H1 (cell line): Measurements from ENCODE around the gene PHACTR1. TPM values are rescaled to one million over a fixed set of nuclear protein-coding genes. Genes with fewer than 3 reads are reported as not detected.

Source experiments
- CHD2 ChIP-seq: IDR thresholded peaks from 2 replicates; pipeline ENCODE4 v1.6.1; 2012; ENCODE audit warnings: low read length, improper control_type of control experiment
- FOSL1 ChIP-seq: IDR thresholded peaks from 2 replicates; pipeline ENCODE4 v1.6.1; 2011; ENCODE audit warnings: mild to moderate bottlenecking, low read depth, low read length, moderate library complexity; ENCODE audit not compliant: insufficient read depth
- HDAC2 ChIP-seq, 2 experiments: fragments of 300-600 bp in 1 of 2; sonication (generic) in 1 of 2; IDR thresholded peaks; 2 replicates each; pipeline ENCODE4 v1.6.1; 2011 to 2012; ENCODE audit warnings: low read depth in 2 of 2, low read length in 2 of 2, mild to moderate bottlenecking in 2 of 2, moderate library complexity in 2 of 2, borderline replicate concordance in 1 of 2, inconsistent platforms in 1 of 2
- HDAC6 ChIP-seq: IDR thresholded peaks from one replicate; pipeline ENCODE4 v1.7.1; 2012; ENCODE audit warnings: low read depth, mild to moderate bottlenecking, inconsistent platforms, low read length, moderate library complexity
- MAFK ChIP-seq: IDR thresholded peaks from 2 replicates; pipeline ENCODE4 v1.6.1; 2012; ENCODE audit warnings: low read depth, mild to moderate bottlenecking, improper control_type of control experiment, low read length
- POLR2AphosphoS5 ChIP-seq: IDR thresholded peaks from 2 replicates; pipeline ENCODE4 v1.6.1; 2011; ENCODE audit warnings: low read depth, low read length
- RBBP5 ChIP-seq: IDR thresholded peaks from 2 replicates; pipeline ENCODE4 v1.7.1; 2012; ENCODE audit warnings: low read depth, mild to moderate bottlenecking, inconsistent platforms, low read length, moderate library complexity, borderline replicate concordance
- SP1 ChIP-seq: IDR thresholded peaks from 2 replicates; pipeline ENCODE4 v1.6.1; 2011; ENCODE audit warnings: low read depth, low read length
- SP2 ChIP-seq: IDR thresholded peaks from 2 replicates; pipeline ENCODE4 v1.6.1; 2012; ENCODE audit warnings: mild to moderate bottlenecking, low read length, inconsistent platforms
- TEAD4 ChIP-seq: IDR thresholded peaks from 2 replicates; pipeline ENCODE4 v1.6.1; 2012; ENCODE audit warnings: low read depth, low read length, inconsistent platforms, mixed read lengths
- polyA plus RNA-seq, 7 experiments: library from polyadenylated mRNA; depleted of rRNA in 3 of 7; stranded (reverse) in 5 of 7; unstranded in 2 of 7; fragments of >200 nt in 5 of 7; fragments of 200-250 nt in 2 of 7; gene quantifications; 1 replicate in 5 of 7; 2 replicates in 1 of 7; 4 replicates in 1 of 7; pipeline versions ENCODE4 v1.2.1 to v1.2.3, GENCODE V29; 2011 to 2013; ENCODE audit warnings: missing spikeins in 2 of 7, mixed read lengths in 2 of 7
- total RNA-seq: library from RNA; stranded (reverse); fragmentation: NEBNext Ultra II Directional; extraction: Animal tissue kit (Norgen Biotek cat#: 25700); gene quantifications from 2 replicates; pipeline ENCODE4 v1.2.1, GENCODE V29; 2021
- TF ChIP-seq, protein P1 (sequence below): fragments of 300-600 bp; sonication (generic); IDR thresholded peaks from 2 replicates; pipeline ENCODE4 v1.7.1; 2012; ENCODE audit warnings: low read length, moderate library complexity, mild to moderate bottlenecking, inconsistent platforms; ENCODE audit not compliant: insufficient replicate concordance
- TF ChIP-seq, protein P2 (sequence below): IDR thresholded peaks from 2 replicates; pipeline ENCODE4 v1.6.1; 2012; ENCODE audit warnings: inconsistent platforms

PHACTR1 gene
- total and polyA plus RNA-seq, 2 of the 8 experiments (the other 6 are each of a cell fraction or from before 2014, with no cell fraction given): 3.9 to 17.1 TPM

DNA sequence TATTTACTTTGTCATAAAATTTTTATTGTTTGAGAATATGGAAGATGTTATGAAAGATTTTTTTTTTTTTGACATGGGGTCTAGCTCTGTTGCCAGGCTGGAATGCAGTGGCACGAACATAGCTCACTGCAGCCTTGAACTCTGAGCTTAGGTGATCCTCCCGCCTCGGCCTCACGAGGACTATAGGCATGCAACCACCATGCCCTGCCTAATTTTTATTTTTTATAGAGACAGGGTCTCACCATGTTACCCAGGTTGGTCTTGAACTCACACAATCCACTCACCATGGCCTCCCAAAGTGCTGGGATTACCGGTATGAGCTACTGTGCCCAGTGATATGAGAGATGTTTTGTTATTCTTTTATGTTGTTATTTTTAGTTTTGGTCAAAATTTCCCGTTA, 316.0 kb downstream of the PHACTR1 start (continued):
- TF ChIP-seq, protein P1, sequence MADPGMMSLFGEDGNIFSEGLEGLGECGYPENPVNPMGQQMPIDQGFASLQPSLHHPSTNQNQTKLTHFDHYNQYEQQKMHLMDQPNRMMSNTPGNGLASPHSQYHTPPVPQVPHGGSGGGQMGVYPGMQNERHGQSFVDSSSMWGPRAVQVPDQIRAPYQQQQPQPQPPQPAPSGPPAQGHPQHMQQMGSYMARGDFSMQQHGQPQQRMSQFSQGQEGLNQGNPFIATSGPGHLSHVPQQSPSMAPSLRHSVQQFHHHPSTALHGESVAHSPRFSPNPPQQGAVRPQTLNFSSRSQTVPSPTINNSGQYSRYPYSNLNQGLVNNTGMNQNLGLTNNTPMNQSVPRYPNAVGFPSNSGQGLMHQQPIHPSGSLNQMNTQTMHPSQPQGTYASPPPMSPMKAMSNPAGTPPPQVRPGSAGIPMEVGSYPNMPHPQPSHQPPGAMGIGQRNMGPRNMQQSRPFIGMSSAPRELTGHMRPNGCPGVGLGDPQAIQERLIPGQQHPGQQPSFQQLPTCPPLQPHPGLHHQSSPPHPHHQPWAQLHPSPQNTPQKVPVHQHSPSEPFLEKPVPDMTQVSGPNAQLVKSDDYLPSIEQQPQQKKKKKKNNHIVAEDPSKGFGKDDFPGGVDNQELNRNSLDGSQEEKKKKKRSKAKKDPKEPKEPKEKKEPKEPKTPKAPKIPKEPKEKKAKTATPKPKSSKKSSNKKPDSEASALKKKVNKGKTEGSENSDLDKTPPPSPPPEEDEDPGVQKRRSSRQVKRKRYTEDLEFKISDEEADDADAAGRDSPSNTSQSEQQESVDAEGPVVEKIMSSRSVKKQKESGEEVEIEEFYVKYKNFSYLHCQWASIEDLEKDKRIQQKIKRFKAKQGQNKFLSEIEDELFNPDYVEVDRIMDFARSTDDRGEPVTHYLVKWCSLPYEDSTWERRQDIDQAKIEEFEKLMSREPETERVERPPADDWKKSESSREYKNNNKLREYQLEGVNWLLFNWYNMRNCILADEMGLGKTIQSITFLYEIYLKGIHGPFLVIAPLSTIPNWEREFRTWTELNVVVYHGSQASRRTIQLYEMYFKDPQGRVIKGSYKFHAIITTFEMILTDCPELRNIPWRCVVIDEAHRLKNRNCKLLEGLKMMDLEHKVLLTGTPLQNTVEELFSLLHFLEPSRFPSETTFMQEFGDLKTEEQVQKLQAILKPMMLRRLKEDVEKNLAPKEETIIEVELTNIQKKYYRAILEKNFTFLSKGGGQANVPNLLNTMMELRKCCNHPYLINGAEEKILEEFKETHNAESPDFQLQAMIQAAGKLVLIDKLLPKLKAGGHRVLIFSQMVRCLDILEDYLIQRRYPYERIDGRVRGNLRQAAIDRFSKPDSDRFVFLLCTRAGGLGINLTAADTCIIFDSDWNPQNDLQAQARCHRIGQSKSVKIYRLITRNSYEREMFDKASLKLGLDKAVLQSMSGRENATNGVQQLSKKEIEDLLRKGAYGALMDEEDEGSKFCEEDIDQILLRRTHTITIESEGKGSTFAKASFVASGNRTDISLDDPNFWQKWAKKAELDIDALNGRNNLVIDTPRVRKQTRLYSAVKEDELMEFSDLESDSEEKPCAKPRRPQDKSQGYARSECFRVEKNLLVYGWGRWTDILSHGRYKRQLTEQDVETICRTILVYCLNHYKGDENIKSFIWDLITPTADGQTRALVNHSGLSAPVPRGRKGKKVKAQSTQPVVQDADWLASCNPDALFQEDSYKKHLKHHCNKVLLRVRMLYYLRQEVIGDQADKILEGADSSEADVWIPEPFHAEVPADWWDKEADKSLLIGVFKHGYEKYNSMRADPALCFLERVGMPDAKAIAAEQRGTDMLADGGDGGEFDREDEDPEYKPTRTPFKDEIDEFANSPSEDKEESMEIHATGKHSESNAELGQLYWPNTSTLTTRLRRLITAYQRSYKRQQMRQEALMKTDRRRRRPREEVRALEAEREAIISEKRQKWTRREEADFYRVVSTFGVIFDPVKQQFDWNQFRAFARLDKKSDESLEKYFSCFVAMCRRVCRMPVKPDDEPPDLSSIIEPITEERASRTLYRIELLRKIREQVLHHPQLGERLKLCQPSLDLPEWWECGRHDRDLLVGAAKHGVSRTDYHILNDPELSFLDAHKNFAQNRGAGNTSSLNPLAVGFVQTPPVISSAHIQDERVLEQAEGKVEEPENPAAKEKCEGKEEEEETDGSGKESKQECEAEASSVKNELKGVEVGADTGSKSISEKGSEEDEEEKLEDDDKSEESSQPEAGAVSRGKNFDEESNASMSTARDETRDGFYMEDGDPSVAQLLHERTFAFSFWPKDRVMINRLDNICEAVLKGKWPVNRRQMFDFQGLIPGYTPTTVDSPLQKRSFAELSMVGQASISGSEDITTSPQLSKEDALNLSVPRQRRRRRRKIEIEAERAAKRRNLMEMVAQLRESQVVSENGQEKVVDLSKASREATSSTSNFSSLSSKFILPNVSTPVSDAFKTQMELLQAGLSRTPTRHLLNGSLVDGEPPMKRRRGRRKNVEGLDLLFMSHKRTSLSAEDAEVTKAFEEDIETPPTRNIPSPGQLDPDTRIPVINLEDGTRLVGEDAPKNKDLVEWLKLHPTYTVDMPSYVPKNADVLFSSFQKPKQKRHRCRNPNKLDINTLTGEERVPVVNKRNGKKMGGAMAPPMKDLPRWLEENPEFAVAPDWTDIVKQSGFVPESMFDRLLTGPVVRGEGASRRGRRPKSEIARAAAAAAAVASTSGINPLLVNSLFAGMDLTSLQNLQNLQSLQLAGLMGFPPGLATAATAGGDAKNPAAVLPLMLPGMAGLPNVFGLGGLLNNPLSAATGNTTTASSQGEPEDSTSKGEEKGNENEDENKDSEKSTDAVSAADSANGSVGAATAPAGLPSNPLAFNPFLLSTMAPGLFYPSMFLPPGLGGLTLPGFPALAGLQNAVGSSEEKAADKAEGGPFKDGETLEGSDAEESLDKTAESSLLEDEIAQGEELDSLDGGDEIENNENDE: no peak
- no peak for TF ChIP-seq HDAC2 (IDR thresholded peaks at IDR 0.05; ENCODE audit: borderline replicate concordance in 1 of 2, low read depth in 2 of 2, low read length in 2 of 2)
- TF ChIP-seq, protein P2, sequence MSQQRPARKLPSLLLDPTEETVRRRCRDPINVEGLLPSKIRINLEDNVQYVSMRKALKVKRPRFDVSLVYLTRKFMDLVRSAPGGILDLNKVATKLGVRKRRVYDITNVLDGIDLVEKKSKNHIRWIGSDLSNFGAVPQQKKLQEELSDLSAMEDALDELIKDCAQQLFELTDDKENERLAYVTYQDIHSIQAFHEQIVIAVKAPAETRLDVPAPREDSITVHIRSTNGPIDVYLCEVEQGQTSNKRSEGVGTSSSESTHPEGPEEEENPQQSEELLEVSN: no peak
- no peak for TF ChIP-seq RBBP5
- TF ChIP-seq CHD2: no peak
- no peak for TF ChIP-seq MAFK
- no peak for TF ChIP-seq HDAC6
- TF ChIP-seq TEAD4: no peak
- TF ChIP-seq POLR2AphosphoS5: no peak
- TF ChIP-seq SP1: no peak
- no peak for TF ChIP-seq FOSL1
- no peak for TF ChIP-seq SP2
